HG03354 (cell line): ENCODE results near the gene CNDP1.

Experiments
- ATAC-seq: cut with Tn5 transposase; IDR thresholded peaks from one replicate; pipeline ENCODE4 v1.9.1; 2021; ENCODE audit warnings: mild to moderate bottlenecking; ENCODE audit not compliant: unreplicated experiment, poor library complexity, severe bottlenecking

Gene CNDP1

DNA sequence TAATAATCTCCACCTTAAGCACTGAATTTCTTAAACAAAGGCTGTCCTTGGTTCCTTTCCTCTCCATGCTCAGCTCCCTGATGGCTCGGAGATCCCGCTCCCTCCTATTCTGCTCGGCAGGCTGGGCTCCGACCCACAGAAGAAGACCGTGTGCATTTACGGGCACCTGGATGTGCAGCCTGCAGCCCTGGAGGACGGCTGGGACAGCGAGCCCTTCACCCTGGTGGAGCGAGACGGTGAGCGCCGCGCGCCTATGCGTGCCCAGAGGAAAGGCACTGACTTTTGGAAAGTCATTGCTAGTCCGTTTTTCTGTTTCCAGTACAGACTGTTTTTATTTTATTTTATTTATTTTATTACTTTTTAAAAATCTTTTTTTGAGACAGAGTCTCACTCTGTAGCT lies 28.5 kb upstream of the CNDP1 start:
- no peak for ATAC-seq

DNA sequence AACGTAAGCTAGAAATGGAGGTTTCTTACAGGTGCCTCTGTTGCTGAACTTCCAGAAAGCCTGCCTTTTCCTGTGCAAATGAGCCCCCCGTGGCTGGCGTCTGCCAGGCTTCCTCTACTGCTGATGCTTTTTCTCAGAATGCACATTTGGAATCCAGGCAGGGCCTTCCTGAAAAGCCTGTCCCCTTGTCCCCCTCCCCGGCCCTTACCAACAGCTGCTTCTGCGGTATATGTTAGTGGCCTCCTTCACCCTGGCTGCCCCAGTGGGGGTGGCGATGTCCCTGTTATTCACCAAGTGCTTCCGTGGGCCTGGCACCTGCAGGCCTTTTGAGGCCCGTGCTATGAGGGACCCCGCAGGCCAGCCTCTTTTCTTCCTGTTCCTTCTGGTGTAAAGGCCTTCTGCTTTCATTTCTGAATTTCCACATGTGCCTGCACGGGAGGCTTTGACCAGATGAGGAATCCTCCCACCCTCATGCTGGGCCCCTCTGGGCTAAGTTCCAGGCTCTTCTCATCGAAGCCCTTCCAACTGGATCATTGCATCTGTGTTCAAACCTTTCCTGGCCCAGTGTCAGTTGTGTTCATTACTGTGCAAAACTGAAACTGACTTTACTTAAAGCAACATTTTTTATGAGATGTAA lies 27.7 kb upstream of the CNDP1 start:
- no peak for ATAC-seq

DNA sequence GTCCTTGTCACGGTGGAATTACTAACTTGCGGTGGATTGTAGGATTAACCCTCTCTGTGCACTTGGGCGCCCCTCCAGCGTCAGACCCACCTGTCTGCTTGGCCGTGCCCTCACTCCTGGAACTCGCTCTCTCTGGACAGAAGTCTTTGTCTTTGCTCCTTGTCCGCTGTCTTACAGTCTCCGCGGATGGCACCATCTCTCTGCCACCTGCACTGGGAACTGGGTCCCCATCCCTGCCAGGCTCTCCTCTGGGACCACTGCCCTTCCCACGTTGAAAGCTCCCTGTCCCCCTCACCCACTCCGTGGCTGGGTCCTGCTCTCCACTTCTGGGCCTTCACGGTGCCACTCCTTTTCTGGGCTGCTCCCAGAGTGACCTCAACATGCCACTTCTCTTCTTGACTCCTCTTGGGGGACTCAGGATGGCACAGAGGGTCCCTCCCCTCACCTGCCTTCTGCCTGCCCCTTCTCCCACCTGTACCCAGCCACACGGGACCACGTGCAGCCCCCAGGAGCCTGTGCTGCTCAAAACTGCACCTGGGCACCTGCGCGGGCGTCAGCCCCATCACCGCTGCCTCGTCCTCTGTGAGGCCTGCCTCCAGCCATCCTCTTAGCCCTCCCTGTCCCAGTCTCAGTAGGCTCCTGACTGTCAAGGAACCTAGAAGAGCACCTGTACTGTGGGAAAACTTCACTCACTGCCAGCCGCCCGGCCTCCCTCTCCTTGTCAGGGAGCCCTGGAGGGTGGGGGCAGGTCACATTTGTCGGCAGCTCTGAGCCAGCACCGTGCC lies 27.0 kb upstream of the CNDP1 start:
- ATAC-seq: no peak

DNA sequence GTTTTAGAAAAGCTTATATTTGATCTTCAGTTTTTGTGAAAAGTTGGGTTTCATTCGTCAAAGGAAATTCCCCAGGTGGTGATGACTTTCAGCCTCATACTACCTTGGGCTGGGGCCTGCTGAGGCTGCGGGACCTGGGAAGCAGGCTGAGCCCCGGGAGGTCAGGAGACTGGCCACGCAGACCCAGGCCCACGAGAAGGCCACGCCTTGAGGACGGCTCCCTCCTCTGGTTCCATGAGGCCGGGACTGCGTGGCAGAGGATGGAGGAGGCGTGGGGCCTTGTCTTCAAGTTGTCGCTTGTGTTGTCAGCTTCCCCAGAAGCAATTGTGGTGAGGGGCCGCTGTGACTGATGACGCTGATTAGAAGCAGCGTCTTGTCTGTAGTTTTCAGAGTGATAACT lies 26.4 kb upstream of the CNDP1 start:
- no peak for ATAC-seq

DNA sequence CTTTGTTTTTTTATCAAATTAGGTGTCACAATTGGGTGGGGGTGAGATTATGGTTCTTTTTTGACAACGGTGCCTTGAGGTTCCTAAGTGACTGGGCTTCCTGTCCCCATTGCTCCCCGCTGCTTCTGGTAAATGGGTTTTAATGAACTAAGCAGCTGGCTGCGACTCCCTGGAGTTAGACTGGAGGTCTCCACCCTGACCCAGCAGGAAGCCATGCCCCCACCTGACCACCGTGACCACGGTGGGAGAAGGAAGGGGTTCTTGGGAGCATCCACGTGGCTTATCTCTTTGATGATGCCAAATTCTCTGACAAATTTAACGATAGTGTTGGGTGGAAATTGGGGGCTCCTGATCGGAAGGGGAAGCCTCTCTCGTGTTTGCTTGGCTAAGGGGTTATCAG lies 25.9 kb upstream of the CNDP1 start:
- no peak for ATAC-seq

DNA sequence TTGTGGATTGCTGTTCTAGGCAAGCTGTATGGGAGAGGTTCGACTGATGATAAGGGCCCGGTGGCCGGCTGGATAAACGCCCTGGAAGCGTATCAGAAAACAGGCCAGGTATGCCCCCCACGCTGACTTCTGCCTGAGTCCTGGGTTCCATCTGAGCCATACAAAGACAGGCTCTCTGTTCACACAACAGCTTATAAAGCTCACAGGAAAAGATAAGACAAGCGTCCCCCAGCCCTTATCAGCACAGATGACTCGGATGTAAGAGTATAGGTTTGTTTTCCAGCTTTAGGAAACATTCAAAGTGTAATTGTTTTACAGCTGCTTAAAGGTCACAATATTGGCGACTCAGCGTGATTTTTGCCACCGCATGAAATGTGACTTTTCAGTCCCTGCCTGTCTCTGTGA lies 25.5 kb upstream of the CNDP1 start:
- ATAC-seq: no peak

DNA sequence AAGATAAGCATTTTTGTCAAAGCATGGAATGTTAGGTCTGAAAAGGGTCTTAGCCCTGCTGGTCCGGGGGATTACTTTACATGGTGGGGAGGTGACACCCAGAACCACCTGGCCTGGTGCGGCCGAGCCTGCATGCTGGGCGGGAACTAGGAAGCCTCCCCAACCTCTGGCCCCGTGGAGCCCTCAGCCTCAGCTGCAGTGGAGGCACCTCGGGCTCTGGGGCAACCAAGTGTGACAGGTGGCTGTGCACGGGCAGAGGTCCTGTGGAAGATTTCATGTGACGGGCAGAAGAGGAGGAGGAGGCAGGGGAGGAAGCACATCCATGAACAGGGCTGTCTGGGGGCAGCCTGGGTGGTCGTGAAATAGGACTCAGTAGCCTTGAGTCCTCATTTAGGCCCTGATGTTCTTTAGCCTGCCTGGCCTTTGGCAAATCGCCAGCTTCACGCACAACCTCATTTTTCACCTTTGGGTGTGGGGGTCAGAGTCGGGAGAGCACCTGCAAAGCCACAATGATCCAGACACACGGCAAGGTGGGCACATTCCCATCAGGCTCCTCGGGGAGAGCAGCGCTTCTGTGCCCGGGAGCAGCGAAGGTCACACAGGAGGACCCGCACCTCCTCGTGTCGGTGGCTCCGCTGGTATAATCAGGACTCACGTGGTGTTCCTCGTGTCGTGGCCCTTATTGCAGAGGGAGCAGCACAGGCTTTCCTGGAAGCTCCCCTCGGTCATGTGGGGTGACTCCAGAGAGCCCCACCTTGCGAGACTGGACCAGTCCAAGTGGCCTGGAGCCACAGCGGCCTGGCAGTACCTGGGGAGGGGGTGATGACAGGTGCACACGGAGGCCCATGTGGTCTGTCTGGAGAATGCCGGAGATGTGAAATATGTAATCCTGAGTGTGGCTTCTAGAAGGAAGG lies 24.2 kb upstream of the CNDP1 start:
- ATAC-seq: no peak

DNA sequence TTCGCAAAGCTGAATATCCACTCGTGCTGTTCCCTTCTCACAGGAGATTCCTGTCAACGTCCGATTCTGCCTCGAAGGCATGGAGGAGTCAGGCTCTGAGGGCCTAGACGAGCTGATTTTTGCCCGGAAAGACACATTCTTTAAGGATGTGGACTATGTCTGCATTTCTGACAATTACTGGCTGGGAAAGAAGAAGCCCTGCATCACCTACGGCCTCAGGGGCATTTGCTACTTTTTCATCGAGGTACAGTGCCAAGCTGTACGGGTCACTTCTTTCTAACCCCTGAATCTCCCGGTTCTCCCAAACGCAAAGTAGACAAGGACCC lies 23.6 kb upstream of the CNDP1 start:
- no peak for ATAC-seq

DNA sequence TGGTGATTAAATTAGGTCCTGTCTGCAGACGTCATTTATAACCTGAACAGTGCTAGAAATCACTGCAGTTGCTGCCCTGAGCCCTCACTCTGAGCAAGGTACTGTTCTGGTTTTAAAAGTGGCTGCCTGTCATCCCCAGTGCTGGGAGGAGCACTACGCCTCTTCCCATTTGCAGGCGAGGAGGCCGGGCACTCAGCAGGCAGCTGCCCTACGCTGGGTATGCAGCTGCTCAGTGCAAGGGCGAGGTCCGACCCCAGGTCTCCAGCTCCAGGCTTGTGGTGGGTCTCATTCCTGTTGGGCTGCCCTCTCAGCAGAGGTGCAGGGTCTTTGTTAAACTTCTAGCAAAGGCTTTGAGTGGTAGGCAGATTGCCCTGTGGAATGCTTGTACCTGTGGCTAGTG lies 22.5 kb upstream of the CNDP1 start:
- no peak for ATAC-seq

DNA sequence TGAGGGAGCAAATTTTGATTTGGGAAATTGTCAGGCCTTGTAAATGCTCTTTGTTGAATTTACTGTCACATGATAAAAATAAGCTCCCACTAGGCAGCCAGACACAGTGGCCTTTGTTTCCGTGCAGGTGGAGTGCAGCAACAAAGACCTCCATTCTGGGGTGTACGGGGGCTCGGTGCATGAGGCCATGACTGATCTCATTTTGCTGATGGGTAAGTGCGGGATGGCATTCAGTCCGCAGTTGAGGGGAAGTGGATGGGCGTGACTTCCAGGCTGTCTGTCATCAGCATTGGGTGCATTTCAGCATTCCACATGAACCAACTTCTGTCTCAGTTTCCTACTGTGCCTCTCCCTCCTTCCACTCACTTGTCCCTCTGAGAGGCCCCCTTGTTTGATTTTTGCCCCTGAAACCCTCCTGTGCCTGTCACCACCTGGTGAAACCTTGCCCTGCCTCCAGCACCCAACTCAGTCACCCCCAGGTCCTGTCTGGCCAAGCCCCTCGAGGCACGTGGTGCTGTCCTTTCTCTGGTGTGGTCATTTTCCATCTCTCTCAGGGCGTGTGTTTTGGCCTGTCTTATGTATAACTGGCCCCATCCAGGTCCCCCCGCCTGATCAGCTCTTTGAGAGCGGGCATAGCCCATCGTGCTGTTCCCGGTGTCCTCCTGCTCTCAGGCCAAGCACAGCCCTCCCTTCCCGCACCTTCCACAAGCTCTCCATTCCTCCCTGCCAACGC lies 21.8 kb upstream of the CNDP1 start:
- ATAC-seq: no peak

DNA sequence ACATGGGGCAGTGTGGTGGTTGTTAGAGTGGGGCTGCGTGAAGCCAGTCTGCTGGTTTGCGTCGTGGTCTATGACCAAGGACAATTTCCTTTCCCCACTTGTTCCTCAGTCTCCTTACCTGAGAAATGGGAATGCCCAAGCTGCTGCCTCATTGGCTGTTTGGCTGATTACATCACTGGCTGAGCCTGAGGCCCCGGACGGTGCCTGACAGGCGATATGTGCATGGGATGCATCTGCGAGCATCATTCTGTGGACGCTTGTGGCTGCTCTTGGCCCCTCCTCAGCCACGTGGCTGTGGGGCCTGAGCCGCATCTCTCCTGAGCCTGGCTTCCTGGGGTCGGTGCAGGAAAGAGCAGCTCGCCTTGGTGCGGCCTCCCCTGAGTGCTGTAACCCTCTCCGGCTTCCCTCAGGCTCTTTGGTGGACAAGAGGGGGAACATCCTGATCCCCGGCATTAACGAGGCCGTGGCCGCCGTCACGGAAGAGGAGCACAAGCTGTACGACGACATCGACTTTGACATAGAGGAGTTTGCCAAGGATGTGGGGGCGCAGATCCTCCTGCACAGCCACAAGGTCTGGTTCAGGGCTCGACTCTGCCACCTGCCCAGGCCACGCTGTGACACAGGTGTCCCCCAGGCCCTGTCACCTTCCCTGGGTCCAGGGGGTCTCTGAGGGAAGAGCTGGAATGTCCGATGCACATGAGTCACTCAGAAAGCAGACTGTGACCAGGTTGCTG lies 21.0 kb upstream of the CNDP1 start:
- no peak for ATAC-seq

DNA sequence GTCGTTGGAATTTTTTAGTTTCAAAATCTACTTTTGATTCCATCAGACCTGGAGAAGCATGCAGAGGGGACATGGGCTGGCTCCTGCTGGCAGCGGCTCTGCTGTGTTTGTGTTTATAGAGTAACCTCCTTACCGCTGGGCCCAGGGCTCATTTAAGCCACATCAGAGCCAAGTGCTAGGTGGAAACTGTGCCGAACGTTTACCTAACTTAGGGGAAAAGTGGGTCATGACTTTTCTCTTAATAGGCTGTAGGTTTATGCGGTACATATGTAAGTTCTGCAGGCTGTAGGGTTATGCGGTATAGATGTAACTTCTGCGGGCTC lies 20.5 kb upstream of the CNDP1 start:
- ATAC-seq: no peak

DNA sequence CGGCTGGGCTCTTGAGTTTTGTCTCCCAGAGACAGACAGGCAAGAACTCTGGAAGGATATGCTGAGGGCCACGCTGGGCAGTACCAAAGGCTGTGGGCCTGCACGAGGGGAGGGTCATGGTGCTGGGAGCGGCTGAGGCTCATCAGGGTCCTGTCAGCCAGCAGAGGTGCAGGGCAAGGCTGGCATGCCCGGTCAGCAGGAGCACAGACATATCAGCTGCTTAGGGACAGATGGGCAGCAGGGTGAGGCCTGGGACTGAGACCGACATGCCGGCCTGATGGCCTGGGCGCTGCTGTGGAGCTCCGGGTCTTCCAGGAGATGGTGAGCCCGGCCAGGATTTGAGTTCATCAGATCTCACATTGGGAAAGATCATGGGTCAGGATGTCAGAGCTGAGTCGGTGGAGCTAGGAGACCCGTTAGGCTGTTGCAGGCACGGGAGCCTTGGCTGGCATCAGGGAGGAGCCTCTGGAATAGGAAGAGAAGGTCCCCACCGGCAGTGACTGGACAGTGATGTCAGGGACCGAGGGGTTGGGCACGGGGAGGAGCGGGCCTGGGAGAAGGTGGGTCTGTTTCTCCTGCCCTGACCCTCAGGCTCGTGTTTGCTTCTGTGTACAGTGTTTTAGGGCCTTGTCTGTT lies 19.3 kb upstream of the CNDP1 start:
- no peak for ATAC-seq

DNA sequence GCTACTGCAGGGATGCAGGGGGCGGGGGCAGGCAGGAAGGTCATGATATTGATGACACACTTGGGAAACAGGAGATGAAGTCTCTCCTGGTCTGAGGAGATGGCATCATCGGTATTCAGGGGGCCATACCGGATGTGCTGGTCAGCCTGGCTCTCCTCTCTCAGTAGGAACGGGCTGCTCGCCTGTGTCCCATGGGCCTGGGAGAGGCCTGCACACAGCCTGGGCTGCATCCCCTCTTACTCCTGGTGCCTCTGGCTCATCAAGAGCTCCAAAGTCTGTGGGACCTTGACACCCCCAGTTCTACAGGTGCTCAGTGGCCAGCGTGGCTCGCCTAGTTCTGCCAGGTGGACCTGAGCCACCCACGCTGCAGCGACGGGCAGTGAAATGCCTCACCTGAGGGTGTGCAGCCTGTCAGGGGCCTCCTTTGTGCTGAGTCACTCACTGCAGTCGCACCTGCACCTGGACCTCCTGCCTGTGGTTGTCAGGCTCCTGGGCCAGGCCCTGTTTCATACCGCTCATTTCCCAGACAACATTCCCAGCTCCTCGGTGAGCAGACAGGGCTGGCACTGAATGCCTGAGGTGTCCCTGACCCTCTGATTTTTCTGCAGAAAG lies 18.6 kb upstream of the CNDP1 start:
- no peak for ATAC-seq

DNA sequence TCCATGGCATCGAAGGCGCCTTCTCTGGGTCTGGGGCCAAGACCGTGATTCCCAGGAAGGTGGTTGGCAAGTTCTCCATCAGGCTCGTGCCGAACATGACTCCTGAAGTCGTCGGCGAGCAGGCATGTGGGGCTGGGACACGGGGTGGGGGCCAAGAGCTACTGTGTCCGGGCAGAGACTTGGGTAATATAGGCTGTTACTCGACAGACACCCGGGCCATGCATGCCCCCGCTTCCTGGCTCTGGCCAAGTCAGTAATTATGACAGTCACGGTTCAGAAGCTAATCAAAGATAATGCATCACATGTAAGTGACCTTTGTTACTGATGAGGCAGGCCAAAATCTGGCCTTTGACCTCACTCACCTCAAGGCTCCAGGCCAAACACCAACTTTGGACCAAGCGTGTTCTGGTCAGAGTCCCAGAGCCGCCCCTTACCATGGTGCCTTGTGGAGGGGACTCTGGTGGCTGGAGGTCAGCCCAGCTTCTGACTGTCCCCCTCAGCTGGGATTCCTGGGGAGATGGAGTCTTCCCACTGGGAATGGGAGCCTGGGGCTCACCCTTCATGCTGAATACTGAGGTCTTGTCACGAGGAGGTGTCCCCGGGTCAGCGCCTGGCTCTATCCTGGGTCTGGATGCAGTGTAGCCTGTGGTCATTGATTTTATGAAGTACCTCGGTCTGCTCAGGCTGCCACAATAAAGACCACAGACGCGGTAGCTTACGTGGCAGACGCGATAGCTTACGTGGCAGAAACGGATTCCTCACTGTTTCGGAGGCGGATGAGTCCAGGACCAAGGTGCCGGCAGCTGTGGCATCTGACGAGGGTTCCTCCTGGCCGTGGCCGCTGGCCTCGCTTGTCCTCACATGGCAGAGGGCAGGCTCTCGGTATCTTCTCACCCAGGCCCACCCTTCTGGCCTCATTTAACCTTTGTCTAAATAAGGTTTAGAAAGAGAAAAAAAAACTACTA lies 17.7 kb upstream of the CNDP1 start:
- ATAC-seq: no peak

DNA sequence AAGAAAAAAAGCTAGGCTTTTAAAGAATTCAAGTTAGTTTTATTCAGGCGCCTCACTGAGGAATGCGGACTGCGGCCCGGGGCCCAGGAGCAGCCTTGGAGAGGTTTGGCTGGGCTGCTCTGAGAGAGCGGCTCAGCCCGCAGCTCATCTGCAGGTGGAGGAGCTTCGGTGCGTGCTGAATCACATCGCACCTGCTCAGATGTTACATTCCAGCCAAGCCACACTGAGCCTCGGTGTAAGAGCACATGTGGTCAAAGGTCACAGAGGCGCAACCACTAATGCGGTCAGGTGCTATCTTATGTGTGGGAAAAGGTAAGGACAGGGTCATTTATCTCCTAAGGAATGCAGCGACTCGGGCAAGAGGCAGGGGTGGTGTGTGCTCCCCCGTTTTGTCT lies 17.1 kb upstream of the CNDP1 start:
- ATAC-seq: no peak

DNA sequence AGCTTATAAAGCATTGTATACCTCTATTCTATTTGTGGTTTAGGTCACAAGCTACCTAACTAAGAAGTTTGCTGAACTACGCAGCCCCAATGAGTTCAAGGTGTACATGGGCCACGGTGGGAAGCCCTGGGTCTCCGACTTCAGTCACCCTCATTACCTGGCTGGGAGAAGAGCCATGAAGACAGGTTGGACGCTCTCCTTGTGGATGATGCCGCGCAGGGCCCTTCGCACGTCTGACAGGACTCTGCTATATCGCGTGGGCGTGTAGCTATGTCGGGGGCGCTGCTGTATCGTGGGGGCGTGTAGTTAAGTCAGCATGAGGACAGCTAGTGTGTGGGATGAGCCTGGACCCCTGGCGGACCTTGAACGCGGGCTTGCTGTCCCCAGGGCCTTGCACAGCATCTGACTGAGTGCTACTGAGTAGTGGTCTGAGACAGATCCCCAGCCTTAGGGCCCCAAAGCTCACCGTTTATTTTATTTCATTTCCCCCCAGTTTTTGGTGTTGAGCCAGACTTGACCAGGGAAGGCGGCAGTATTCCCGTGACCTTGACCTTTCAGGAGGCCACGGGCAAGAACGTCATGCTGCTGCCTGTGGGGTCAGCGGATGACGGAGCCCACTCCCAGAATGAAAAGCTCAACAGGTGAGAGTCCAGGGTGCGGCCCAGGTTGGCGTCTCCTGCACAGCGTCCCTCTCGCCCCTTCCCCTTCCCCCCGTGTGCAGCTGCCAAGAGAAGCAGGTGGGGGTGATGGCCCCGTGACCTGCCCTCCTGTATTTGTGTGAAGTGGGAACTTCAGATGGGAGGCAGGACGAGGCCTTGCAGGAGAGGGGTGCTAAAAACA lies 15.6 kb upstream of the CNDP1 start:
- ATAC-seq: no peak
